ENCODE data around the gene IL1RAPL1. TPM values are rescaled to one million over a fixed set of nuclear protein-coding genes. Genes with fewer than 3 reads are reported as not detected.

IL1RAPL1 gene
- total and polyA plus RNA-seq, 9 of the 15 experiments (the other 6 are each of a cell fraction or from before 2014, with no cell fraction given), result 0.04 to 0.07 (median 0.04) TPM; not detected in 6

DNA sequence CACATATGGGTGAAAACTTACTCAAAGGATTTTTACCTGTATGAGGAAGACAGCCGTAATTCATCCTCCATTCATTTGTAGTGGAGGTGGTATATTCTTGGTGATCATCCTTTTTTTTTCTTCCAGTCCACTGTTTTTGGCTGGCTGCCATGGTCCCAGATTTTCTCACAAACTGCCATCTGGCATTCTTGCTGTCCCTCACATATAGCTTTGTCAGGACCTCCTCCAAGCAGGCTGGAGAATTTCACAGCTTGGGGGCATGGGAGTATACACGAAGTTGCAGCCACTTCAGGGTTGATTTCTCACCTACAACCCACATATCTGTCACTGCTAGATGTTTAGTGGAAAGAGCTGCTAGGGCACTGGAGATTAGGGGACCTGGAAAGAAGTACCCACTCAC is 401.0 kb downstream of the IL1RAPL1 start:
- DNase-seq (ENCODE audit: extremely low read depth in 1 of 4, low spot score in 3 of 4) (no peak), FAIRE-seq (no peak), ATAC-seq (no peak)
- H3K4me2 ChIP-seq (ENCODE audit: insufficient read depth, low read length), result no peak overlapping the region
- H3K27ac ChIP-seq (ENCODE audit: extremely low read depth, low read depth, low read length), result no peak overlapping the region
- H3K4me1 ChIP-seq (replicated peaks in 1 of 2; ENCODE audit: control insufficient read depth in 2 of 2, insufficient read depth in 2 of 2, low read length in 2 of 2), result no peaks in the 10 kb centered on the region
- H3K36me3 ChIP-seq (ENCODE audit: control insufficient read depth, insufficient read depth, low read length), result no peaks in the 10 kb centered on the region
- H3K9me3 ChIP-seq (replicated peaks; ENCODE audit: control insufficient read depth, insufficient read depth, low read depth, low read length), result no peaks in the 10 kb centered on the region; the same call in 1 of the 2 replicates
- H3K79me2 ChIP-seq (ENCODE audit: control insufficient read depth, insufficient read depth, low read length), result no peaks in the 10 kb centered on the region
- in situ Hi-C loops (cut with MboI) (no loop called here), intact Hi-C loops (cut with micrococcal nuclease) (no loop called here)
- BruUV-seq (replicated peaks), result no TSS peak
- no peak for TF ChIP-seq GTF2E2 (tag; IDR thresholded peaks at IDR 0.05)
- no peak for TF ChIP-seq ARHGAP35 (IDR thresholded peaks at IDR 0.05; ENCODE audit: partially characterized antibody)
- no peak for TF ChIP-seq HINFP (tag; conservative IDR thresholded peaks at IDR 0.05; ENCODE audit: low read depth)
- TF ChIP-seq, protein P1, sequence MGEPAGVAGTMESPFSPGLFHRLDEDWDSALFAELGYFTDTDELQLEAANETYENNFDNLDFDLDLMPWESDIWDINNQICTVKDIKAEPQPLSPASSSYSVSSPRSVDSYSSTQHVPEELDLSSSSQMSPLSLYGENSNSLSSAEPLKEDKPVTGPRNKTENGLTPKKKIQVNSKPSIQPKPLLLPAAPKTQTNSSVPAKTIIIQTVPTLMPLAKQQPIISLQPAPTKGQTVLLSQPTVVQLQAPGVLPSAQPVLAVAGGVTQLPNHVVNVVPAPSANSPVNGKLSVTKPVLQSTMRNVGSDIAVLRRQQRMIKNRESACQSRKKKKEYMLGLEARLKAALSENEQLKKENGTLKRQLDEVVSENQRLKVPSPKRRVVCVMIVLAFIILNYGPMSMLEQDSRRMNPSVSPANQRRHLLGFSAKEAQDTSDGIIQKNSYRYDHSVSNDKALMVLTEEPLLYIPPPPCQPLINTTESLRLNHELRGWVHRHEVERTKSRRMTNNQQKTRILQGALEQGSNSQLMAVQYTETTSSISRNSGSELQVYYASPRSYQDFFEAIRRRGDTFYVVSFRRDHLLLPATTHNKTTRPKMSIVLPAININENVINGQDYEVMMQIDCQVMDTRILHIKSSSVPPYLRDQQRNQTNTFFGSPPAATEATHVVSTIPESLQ (CRISPR knock-in tag; IDR thresholded peaks at IDR 0.05), result no peak
- TF ChIP-seq ETV1 (tag; conservative IDR thresholded peaks at IDR 0.05; ENCODE audit: low read depth), result no peak
- no peak for TF ChIP-seq PYGO2 (tag; IDR thresholded peaks at IDR 0.05)
- TF ChIP-seq YBX1 (IDR thresholded peaks at IDR 0.05), result no peak
- TF ChIP-seq ZNF77 (CRISPR knock-in tag; IDR thresholded peaks at IDR 0.05), result no peak
- H3K9me1 ChIP-seq (ENCODE audit: control insufficient read depth, insufficient read depth, low read length), result no peaks in the 10 kb centered on the region
- no peaks in the 10 kb centered on the region for H4K20me1 ChIP-seq (replicated peaks; ENCODE audit: control insufficient read depth, insufficient read depth, low read length)
- POLR2A ChIA-PET, result no interaction called here
- H3K9ac ChIP-seq (ENCODE audit: insufficient read depth in 1 of 2, low read depth in 2 of 2, low read length in 2 of 2), result no peak overlapping the region
- no peak overlapping the region for H2AFZ ChIP-seq (ENCODE audit: low read depth, low read length)
- CTCF ChIA-PET (ENCODE audit: low intra/inter-chr PET ratio), result no interaction called here
- 0% methylated on average over 2 of the region's 2 CpGs for WGBS (ENCODE audit: insufficient coverage, low coverage, missing lambda C conversion rate)
- no peak overlapping the region for H3K4me3 ChIP-seq
- no peaks in the 10 kb centered on the region for H3K27me3 ChIP-seq (ENCODE audit: control insufficient read depth in 2 of 2, insufficient read depth in 2 of 2, low read length in 2 of 2)

All from K562 (cell line).